OCI-LY1 (cell line): ENCODE data around the gene TMEM107.

Experiments
- EZH2 ChIP-seq: fragments of 200-600 bp; sonication (generic), shearing (Covaris generic); IDR thresholded peaks from 2 replicates; pipeline ENCODE4 v1.8.0; 2017; ENCODE audit warnings: borderline replicate concordance, mixed run types, mild to moderate bottlenecking, antibody characterized with exemption, low read length, moderate library complexity, mixed read lengths
- TF ChIP-seq, protein P1 (sequence below): fragments of 200-600 bp; sonication (generic), shearing (Covaris generic); IDR thresholded peaks from 2 replicates; pipeline ENCODE4 v1.5.1; 2017; ENCODE audit warnings: mild to moderate bottlenecking, antibody characterized with exemption, low read length, moderate library complexity, mixed read lengths

- TF ChIP-seq, protein P1, sequence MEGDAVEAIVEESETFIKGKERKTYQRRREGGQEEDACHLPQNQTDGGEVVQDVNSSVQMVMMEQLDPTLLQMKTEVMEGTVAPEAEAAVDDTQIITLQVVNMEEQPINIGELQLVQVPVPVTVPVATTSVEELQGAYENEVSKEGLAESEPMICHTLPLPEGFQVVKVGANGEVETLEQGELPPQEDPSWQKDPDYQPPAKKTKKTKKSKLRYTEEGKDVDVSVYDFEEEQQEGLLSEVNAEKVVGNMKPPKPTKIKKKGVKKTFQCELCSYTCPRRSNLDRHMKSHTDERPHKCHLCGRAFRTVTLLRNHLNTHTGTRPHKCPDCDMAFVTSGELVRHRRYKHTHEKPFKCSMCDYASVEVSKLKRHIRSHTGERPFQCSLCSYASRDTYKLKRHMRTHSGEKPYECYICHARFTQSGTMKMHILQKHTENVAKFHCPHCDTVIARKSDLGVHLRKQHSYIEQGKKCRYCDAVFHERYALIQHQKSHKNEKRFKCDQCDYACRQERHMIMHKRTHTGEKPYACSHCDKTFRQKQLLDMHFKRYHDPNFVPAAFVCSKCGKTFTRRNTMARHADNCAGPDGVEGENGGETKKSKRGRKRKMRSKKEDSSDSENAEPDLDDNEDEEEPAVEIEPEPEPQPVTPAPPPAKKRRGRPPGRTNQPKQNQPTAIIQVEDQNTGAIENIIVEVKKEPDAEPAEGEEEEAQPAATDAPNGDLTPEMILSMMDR, result peak; percentile 10; the same call in 1 of the 2 replicates
- TF ChIP-seq EZH2, result no peak
These were observed 44.8 kb upstream of the TMEM107 start for GRCh38 chr17:8220783-8221662.
